Thyroid gland (tissue), 4 donors: ENCODE measurements around the gene ATP9B.

Experiments used
- POLR2A ChIP-seq, 2 donors: fragments of 450-650 bp; IDR thresholded peaks; one replicate each; pipeline ENCODE4 v1.6.1; 2017; ENCODE audit warnings: antibody characterized with exemption in 2 of 2, mild to moderate bottlenecking in 2 of 2, moderate library complexity in 1 of 2
- TF ChIP-seq, protein P1 (sequence below), 6 experiments: fragments of 200-600 bp in 3 of 6; fragments of 450-650 bp in 3 of 6; sonication (generic) in 3 of 6; IDR thresholded peaks; one replicate each; pipeline ENCODE4 v1.5.1; 2016 to 2019; ENCODE audit warnings: antibody characterized with exemption in 6 of 6, mild to moderate bottlenecking in 2 of 6, inconsistent platforms in 1 of 6, moderate library complexity in 1 of 6

DNA sequence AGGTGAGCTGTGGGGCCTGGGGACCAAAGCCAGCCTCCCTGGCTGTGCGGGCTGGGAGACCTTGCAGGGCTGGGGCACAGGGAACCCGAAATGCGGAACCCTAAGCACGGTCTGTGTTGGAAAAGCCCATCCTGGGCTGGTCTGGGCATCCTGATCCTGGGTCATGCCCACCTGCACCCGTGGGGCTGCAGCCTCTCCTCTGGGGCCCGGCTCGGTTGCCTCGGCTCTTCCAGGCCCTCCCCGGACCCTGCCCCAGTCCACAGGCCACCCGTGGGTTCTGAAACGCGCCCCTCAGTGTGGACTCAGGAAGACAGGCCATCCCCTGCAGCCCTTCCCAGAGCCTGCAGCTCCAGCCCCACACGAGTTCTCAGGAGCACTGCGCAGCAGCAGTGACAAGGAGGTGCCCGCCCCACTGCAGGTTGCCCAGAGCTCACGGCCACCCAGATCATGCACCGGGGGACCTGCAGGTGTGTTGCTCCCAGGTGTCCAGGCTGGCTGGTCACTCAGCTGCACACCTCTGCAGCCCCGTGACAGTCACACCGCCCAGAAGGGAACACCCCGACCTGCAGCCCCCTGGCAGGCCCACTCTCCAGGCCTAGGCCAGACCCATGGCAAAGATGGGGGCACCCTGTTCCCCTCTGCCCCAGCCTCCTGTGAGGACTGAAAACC lies 314.3 kb downstream of the ATP9B start:
- TF ChIP-seq POLR2A (IDR thresholded peaks at IDR 0.05), result no peak
- TF ChIP-seq, protein P1, sequence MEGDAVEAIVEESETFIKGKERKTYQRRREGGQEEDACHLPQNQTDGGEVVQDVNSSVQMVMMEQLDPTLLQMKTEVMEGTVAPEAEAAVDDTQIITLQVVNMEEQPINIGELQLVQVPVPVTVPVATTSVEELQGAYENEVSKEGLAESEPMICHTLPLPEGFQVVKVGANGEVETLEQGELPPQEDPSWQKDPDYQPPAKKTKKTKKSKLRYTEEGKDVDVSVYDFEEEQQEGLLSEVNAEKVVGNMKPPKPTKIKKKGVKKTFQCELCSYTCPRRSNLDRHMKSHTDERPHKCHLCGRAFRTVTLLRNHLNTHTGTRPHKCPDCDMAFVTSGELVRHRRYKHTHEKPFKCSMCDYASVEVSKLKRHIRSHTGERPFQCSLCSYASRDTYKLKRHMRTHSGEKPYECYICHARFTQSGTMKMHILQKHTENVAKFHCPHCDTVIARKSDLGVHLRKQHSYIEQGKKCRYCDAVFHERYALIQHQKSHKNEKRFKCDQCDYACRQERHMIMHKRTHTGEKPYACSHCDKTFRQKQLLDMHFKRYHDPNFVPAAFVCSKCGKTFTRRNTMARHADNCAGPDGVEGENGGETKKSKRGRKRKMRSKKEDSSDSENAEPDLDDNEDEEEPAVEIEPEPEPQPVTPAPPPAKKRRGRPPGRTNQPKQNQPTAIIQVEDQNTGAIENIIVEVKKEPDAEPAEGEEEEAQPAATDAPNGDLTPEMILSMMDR (IDR thresholded peaks at IDR 0.05), result no peak
